Stimulated activated CD8-positive, alpha-beta memory T cell treated with anti-CD3 and anti-CD28 coated beads, Interleukin-4, amount 100 ng/mL, for 24 hours (primary cell): ENCODE measurements around the gene ZFP91.

Source experiments
- DNase-seq: peaks from one replicate; pipeline ENCODE4 v3.0.0-alpha.2; 2020; ENCODE audit warnings: low read depth

The ZFP91 gene

DNA sequence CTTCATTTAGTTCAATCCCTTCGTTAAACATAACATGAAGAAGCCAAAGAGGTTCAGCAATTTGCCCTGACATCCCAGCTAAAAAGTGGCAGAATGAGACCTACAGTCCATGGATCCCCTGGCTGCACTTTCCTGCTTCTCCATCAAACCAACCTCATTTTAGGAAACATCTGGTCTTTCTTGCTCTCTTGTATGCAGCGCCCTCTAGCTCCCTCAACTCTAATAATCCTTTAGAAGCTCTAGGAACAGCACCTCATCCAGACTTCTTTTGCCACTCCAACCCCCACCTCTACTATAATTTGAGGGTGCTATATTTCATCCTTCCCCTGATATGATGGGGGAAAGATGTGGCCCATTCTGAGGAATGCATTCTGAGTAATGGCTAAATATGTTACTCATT, 51.0 kb downstream of the ZFP91 start:
- no peak for DNase-seq

DNA sequence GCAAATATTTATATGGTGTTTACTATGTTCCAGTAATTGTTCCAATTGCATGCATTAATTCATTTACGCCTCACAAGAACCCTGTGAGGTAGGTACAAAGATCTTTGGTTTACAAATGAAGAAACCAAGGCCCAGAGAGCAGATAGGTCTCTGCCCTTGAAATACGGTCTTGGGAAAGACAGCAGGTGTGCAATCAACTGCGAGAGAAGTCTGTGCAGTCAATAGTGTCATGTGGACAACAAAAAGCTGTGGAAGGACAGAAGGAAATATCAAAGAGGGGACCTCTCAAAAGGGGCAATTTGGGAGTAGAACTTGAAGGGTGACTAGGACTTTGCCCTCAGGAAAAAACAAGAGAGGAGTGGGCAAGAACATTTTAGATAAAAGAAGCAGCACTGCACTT, 52.5 kb downstream of the ZFP91 start:
- no peak for DNase-seq

DNA sequence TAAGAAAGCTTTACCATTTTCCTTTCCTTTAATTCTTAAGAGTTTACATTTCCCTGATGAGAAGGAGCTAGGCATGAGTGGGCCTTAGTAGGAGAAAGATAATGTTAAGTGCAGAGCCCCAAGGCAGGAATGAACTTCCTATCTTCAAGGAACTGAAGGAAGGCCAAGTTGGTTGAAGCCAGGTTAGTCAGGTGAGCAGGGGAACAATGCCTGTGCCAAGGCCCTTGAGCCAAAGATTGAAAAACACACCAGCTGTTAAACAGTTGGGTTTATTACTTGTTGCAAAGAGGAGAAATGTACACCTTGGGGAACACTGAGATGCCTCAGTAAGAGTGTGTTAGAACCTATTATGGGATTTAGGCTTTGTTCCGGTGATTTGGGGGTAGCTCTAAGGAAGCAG, 53.6 kb downstream of the ZFP91 start:
- DNase-seq, result no peak

- DNase-seq, result no peak
These were observed 57.7 kb downstream of the ZFP91 start for GRCh38 chr11:58636587-58636986.

DNA sequence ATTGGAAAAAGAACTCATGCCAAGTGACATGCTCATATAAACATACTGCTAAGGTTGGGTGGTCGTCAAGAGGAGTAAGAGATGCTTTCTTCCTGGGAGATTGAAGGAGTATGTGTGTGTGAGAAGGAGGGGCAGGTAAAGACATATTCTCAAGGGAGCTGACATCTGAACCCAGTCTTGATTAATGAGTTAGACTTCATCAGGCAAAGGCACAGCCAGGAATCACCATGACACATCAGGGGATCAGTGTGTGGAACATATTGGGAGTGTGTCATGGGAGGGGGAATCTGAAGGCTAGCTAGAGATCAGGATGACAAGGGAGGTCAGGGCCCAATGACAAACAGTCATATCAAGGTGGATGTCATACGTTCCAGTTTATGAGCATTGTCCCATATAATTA, 58.5 kb downstream of the ZFP91 start:
- no peak for DNase-seq

DNA sequence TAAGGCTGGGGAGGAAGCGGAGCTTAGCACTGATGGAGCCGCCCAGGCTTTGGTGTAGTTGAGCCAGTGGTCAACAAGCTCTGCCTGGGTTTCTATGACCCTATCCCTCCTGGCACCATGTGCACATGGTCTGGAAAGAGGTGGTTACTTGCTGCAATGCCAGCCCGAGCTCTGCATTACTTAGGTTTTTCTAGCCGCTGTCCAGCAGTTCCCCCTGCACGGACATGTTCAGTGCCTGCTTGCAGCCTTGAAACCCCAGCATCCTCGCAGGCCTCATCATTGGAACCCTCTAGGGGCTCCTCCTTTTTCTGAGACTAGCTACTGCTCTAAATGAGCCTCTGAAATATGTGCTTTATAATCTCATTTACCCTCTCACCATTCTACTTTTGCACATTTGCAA, 60.2 kb downstream of the ZFP91 start:
- no peak for DNase-seq

- no peak for DNase-seq
These were observed 60.8 kb downstream of the ZFP91 start for GRCh38 chr11:58639669-58640068.

DNA sequence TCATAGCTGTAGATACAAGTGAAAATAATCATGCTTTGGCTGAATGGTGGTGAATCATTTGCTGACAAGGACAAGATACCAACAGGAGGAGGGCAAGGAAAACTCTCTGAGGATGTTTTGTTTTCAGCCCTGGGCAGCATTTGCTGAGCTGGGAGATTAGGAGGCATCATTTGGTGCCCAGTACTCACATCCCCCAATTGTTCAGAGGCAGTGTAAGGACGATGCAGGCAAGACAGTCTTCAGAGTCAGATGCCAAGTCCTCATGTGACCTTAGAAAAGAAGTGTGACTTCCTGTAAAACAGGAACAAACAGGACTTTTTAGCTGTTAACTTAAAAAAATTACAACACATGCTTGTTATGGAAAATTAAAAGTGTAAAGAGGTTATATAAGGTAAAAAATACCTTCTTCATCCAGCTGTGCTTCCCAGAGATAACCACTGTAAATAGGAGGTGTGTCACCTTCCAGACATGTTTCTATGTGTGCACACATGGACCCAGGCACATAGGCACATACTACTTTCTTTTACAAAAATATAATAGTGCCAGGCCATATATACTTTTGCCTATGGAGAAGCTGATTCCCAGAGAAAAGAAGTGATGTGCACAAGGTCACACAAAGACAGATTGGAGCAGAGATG, 61.6 kb downstream of the ZFP91 start:
- no peak for DNase-seq

DNA sequence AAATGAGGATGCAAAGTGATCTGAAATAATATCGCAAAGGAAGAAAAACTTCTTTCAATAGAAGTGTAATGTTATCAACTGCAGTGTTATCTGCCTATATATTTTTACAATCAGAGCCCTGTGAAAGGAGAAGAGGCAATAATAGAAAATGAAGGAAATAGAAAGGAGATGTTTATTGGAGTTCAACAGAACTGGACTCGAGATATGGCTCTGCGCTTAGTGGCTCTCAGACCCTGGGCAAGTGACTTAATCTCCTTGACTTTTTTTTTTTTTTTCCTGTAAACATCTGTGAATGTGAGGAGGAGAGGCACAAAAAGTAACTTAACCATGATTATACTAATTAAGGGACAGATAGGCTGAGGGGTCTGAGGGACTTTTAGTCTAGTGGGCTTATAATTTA, 62.5 kb downstream of the ZFP91 start:
- DNase-seq, result no peak

- no peak for DNase-seq
These were observed 63.1 kb downstream of the ZFP91 start for GRCh38 chr11:58641803-58642581.

- no peak for DNase-seq
These were observed 67.0 kb downstream of the ZFP91 start for GRCh38 chr11:58645854-58646253.

GRCh38 chr11:58647141-58647699, 68.4 kb downstream of the ZFP91 start:
- no peak for DNase-seq

- no peak for DNase-seq
These were observed 69.0 kb downstream of the ZFP91 start for GRCh38 chr11:58647866-58648265.

DNA sequence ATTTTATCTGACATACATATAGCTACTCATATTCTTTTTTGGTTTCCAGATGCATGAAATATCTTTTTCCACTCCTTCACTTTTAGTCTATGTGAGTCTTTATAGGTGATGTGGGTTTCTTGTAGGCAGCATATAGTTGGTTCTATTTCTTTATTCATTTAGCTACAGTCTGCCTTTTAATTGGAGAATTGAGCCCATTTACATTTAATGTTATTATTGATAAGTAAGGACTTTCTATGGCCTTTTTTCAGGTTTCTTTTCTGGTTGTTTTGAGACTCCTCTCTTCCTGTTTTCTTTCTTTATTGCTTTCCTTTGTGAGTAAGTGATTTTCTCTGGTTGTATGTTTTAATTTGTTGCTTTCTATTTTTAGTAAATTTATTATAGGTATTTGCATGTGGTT, 70.8 kb downstream of the ZFP91 start:
- DNase-seq, result no peak

DNA sequence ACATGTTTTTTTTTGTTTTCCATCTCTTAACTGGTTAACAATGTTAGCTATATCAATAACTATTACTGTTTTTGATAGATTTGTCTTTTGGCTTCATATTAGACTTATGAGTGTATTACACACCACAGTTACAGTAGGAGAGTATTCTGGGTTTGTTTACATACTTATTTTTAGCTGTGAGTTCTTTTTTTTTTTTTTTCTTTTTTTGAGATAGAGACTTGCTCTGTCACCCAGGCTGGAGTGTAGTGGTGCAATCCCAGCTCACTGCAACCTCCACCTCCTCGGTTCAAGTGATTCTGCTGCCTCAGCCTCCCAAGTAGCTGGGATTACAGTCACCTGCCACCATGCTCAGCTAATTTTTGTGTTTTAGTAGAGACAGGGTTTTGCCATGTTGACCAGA, 71.6 kb downstream of the ZFP91 start:
- no peak for DNase-seq

GRCh38 chr11:58652726-58653280, 73.9 kb downstream of the ZFP91 start:
- DNase-seq, result no peak

DNA sequence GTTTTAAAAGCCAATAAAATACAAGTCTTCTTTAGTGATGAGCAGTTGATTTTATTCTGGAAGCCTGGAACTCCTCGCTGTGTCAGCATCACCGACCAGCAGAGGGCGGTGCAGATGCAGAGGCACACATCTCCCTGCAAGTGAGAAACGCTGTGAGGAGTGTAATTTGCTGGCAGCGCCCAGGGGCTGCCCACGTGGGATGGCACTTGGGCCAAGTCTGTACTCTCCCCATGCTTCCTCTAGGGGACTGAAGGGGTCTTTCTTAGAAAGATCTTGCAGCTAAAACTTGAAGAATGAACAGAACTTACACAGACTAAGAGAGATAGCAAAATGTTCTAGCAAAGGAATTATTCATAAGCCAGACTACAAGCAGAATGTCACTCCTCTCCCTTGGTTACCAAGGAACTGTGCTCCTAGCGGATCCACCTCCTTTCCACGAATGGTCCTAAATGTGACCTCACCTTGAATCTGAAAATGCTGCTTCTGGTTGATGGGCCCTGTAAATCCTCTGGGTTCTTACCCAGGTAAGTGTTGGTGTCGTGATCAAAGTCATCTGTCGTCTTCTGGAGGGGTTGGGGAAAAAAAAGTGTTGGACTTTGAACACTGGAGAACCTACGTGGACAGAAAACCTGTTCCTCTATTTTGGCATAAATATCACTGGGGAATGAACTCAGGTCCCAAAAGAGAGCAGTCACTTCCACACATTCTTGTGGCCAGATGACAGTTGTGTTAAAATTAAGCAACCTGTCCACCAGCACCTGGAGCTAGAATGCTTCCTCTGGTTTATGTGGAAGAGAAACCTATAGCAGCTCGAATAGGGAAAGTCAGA, 75.4 kb downstream of the ZFP91 start:
- DNase-seq, result peak; percentile 73

DNA sequence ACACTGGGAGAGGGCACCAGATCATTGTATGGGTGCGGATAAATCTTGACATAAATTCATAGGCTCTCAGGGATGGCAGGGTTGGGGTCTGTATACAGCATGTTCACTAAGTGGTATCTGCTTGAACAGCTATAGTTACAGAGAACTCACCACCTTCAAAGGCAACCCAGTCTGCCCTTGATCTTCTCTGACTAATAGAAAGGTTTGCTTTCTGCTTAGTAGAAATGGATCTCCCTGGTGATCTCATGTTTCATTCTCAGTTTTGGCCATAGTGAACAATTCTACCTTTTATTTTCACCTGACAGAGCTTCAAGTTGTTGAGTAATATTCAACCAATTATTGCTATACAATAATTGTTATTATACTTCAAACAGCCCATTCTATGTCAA, 76.0 kb downstream of the ZFP91 start:
- DNase-seq, result no peak

- DNase-seq, result no peak
These were observed 77.5 kb downstream of the ZFP91 start for GRCh38 chr11:58656348-58656747.

DNA sequence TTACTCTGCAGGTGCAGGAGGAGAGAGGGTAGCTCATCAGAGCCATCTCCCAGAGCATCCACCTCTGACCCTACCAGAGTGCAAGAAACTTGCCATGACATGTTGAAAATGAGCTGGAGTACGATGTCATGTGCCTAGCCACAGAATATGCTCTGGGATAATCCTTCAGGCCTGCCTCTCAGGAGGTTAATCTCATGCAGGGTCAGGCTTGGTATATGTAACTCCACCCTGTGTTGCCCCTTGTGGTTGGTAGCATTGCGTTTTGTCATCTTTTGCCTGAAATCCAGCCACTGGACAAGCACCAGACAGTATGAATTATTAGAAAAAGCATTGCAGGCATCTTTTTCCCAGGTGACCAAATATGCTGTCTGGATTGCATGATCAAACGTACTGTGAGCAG, 79.8 kb downstream of the ZFP91 start:
- DNase-seq, result no peak

- DNase-seq, result no peak
These were observed 80.5 kb downstream of the ZFP91 start for GRCh38 chr11:58659404-58659803.

DNA sequence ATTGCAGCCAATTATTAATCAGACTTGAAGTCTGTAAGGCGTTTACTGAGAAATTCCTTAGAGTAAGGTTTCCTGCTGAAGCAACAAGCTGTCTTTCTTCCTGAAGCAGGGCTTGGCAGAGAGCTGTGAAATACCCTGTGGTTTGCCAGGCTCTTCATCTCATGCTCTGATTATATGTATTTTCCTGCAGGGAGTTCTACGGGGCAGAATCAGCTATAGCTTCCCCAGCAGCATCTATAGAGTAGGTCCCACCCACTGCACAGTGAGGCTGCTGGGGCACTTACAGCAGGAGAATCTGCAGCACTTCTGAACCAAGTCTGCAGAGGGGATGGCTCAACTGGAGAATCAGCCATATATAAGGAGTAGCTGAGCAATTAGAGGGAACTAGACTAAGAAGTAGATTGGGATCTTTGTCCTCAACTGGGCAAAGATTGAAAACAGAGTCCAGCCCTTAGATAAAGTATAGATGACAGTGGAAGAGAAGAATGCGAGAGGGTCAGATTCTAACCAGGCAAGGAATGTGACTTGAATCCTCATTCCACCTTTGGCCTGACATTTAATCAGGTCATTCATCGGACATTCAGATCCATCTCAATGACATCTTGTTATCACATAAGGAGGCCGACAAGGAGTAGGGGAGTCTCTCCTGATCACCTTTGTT, 81.2 kb downstream of the ZFP91 start:
- DNase-seq, result no peak
